Astrocyte of the cerebellum (primary cell): ENCODE results near the gene DUSP8.
"Not testable (repeated sequence)": the region's sequence is repeated elsewhere in the genome, so short reads cannot be mapped to it uniquely, and the experiment has no call there.

Experiments used
- DNase-seq: peaks from one replicate; pipeline ENCODE4 v3.0.0-alpha.2; 2011; ENCODE audit warnings: low read depth
- H3K4me3 ChIP-seq: 2 replicates; pipeline ENCODE4 v1.5.1; 2011; ENCODE audit warnings: mild to moderate bottlenecking, low read depth, low read length, moderate library complexity
- CTCF ChIP-seq: IDR thresholded peaks from 2 replicates; pipeline ENCODE4 v1.5.1; 2012; ENCODE audit warnings: low read length, low read depth, moderate library complexity, mild to moderate bottlenecking; ENCODE audit errors: missing control alignments
- in situ Hi-C: cut with HindIII; loops from 2 replicates; pipeline ENCODE4 v1.10.0; 2017; ENCODE audit warnings: low sequenced_read_pairs

DUSP8 gene

GRCh38 chr11:1572197-1573076 is at the start of gene DUSP8:
Gene DUSP8 (minus strand): TSS chr11:1572271. CDS start chr11:1565826, 6,445 bp downstream.
- no peak for TF ChIP-seq CTCF
- peak within 1 kb of the TSS; percentile 43 for H3K4me3 ChIP-seq
- peak; percentile 44 for DNase-seq
- in situ Hi-C loops, result no loop called here

GRCh38 chr11:1619449-1619848 is 47.4 kb upstream of the DUSP8 start:
- in situ Hi-C loops, result no loop called here
- no peak for DNase-seq
- no peak for TF ChIP-seq CTCF
- no peak overlapping the region for H3K4me3 ChIP-seq

GRCh38 chr11:1618231-1618630 is 46.2 kb upstream of the DUSP8 start:
- H3K4me3 ChIP-seq, result no peak overlapping the region
- no peak for DNase-seq
- TF ChIP-seq CTCF, result no peak
- in situ Hi-C loops, result no loop called here

GRCh38 chr11:1608363-1608762 is 36.3 kb upstream of the DUSP8 start, which contains the start of gene KRTAP5-3:
Gene KRTAP5-3 (minus strand): TSS chr11:1608463. CDS start chr11:1608385, 78 bp downstream.
- H3K4me3 ChIP-seq, result no peak within 1 kb of the TSS
- DNase-seq, result no peak
- no peak for TF ChIP-seq CTCF
- in situ Hi-C loops, result no loop called here

- in situ Hi-C loops, DNase-seq, H3K4me3 ChIP-seq: not testable (repeated sequence)
These were observed 35.8 kb upstream of the DUSP8 start for GRCh38 chr11:1607901-1608300.

- DNase-seq, H3K4me3 ChIP-seq, in situ Hi-C loops: not testable (repeated sequence)
These were observed 35.2 kb upstream of the DUSP8 start for GRCh38 chr11:1607156-1607845.

GRCh38 chr11:1605923-1606322 is 33.9 kb upstream of the DUSP8 start:
- H3K4me3 ChIP-seq, DNase-seq, in situ Hi-C loops: not testable (repeated sequence)

- no peak for TF ChIP-seq CTCF
- in situ Hi-C loops, result no loop called here
- no peak overlapping the region for H3K4me3 ChIP-seq
- DNase-seq, result no peak
These were observed 32.6 kb upstream of the DUSP8 start for GRCh38 chr11:1604711-1605110.
